ENCODE data around the gene ACMSD. TPM values are rescaled to one million over a fixed set of nuclear protein-coding genes. Genes with fewer than 3 reads are reported as not detected.

Gene ACMSD
- total and polyA plus RNA-seq, 10 of the 15 experiments (the other 5 are each of a cell fraction or from before 2014, with no cell fraction given): 0.08 TPM; not detected in 9

- TF ChIP-seq JUNB (IDR thresholded peaks at IDR 0.05) (no peak), MXI1 (IDR thresholded peaks at IDR 0.05; ENCODE audit: low read depth, low read length) (no peak), HDAC6 (IDR thresholded peaks at IDR 0.05; ENCODE audit: unreplicated experiment) (no peak), STAT1 (conservative IDR thresholded peaks at IDR 0.05) (no peak), SIX5 (IDR thresholded peaks at IDR 0.05; ENCODE audit: low read depth, low read length, severe bottlenecking) (no peak)
- TF ChIP-seq, protein P1, sequence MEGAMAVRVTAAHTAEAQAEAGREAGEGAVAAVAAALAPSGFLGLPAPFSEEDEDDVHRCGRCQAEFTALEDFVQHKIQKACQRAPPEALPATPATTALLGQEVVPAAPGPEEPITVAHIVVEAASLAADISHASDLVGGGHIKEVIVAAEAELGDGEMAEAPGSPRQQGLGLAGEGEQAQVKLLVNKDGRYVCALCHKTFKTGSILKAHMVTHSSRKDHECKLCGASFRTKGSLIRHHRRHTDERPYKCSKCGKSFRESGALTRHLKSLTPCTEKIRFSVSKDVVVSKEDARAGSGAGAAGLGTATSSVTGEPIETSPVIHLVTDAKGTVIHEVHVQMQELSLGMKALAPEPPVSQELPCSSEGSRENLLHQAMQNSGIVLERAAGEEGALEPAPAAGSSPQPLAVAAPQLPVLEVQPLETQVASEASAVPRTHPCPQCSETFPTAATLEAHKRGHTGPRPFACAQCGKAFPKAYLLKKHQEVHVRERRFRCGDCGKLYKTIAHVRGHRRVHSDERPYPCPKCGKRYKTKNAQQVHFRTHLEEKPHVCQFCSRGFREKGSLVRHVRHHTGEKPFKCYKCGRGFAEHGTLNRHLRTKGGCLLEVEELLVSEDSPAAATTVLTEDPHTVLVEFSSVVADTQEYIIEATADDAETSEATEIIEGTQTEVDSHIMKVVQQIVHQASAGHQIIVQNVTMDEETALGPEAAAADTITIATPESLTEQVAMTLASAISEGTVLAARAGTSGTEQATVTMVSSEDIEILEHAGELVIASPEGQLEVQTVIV (IDR thresholded peaks at IDR 0.05; ENCODE audit: borderline replicate concordance, partially characterized antibody): no peak
- TF ChIP-seq, protein P2, sequence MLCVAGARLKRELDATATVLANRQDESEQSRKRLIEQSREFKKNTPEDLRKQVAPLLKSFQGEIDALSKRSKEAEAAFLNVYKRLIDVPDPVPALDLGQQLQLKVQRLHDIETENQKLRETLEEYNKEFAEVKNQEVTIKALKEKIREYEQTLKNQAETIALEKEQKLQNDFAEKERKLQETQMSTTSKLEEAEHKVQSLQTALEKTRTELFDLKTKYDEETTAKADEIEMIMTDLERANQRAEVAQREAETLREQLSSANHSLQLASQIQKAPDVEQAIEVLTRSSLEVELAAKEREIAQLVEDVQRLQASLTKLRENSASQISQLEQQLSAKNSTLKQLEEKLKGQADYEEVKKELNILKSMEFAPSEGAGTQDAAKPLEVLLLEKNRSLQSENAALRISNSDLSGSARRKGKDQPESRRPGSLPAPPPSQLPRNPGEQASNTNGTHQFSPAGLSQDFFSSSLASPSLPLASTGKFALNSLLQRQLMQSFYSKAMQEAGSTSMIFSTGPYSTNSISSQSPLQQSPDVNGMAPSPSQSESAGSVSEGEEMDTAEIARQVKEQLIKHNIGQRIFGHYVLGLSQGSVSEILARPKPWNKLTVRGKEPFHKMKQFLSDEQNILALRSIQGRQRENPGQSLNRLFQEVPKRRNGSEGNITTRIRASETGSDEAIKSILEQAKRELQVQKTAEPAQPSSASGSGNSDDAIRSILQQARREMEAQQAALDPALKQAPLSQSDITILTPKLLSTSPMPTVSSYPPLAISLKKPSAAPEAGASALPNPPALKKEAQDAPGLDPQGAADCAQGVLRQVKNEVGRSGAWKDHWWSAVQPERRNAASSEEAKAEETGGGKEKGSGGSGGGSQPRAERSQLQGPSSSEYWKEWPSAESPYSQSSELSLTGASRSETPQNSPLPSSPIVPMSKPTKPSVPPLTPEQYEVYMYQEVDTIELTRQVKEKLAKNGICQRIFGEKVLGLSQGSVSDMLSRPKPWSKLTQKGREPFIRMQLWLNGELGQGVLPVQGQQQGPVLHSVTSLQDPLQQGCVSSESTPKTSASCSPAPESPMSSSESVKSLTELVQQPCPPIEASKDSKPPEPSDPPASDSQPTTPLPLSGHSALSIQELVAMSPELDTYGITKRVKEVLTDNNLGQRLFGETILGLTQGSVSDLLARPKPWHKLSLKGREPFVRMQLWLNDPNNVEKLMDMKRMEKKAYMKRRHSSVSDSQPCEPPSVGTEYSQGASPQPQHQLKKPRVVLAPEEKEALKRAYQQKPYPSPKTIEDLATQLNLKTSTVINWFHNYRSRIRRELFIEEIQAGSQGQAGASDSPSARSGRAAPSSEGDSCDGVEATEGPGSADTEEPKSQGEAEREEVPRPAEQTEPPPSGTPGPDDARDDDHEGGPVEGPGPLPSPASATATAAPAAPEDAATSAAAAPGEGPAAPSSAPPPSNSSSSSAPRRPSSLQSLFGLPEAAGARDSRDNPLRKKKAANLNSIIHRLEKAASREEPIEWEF (IDR thresholded peaks at IDR 0.05; ENCODE audit: insufficient replicate concordance, low read depth, low read length): no peak
- TF ChIP-seq, protein P3, sequence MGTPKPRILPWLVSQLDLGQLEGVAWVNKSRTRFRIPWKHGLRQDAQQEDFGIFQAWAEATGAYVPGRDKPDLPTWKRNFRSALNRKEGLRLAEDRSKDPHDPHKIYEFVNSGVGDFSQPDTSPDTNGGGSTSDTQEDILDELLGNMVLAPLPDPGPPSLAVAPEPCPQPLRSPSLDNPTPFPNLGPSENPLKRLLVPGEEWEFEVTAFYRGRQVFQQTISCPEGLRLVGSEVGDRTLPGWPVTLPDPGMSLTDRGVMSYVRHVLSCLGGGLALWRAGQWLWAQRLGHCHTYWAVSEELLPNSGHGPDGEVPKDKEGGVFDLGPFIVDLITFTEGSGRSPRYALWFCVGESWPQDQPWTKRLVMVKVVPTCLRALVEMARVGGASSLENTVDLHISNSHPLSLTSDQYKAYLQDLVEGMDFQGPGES (IDR thresholded peaks at IDR 0.05): no peak
Observed at GRCh38 chr2:134823431-134823830, 15.0 kb upstream of the ACMSD start (continued).

All from GM12878 (cell line).